Cardiac muscle cell (in vitro differentiated cells and primary cell): ENCODE data around the gene DTWD2. TPM values are rescaled to one million over a fixed set of nuclear protein-coding genes. Genes with fewer than 3 reads are reported as not detected.
"Not testable (repeated sequence)": the region's sequence is repeated elsewhere in the genome, so short reads cannot be mapped to it uniquely, and the experiment has no call there.

Experiments used
- DNase-seq, 2 donors: peaks; one replicate each; pipeline versions ENCODE4 v3.0.0 to v3.0.0-alpha.2; 2010 to 2017; ENCODE audit warnings: low read depth in 1 of 2, low spot score in 1 of 2
- H3K27ac ChIP-seq: fragments of 200-600 bp; sonication (generic); 2 replicates; pipeline ENCODE4 v1.5.1; 2016
- H3K27me3 ChIP-seq: fragments of 200-600 bp; sonication (generic); 2 replicates; pipeline ENCODE4 v1.6.0; 2016; ENCODE audit warnings: control low read depth
- H3K36me3 ChIP-seq: fragments of 200-600 bp; sonication (generic); 2 replicates; pipeline ENCODE4 v1.5.1; 2016; ENCODE audit warnings: control low read depth
- H3K4me1 ChIP-seq: fragments of 200-600 bp; sonication (generic); 2 replicates; pipeline ENCODE4 v1.8.1; 2017; ENCODE audit warnings: low read depth, mild to moderate bottlenecking, mixed run types
- H3K4me3 ChIP-seq: fragments of 200-600 bp; sonication (generic); 2 replicates; pipeline ENCODE4 v1.5.1; 2016; ENCODE audit warnings: mild to moderate bottlenecking
- H3K9me3 ChIP-seq: fragments of 200-600 bp; sonication (generic); 2 replicates; pipeline ENCODE4 v1.5.1; 2017; ENCODE audit warnings: low read depth, mild to moderate bottlenecking, control low read depth
- CTCF ChIP-seq: IDR thresholded peaks from 2 replicates; pipeline ENCODE4 v1.5.1; 2012; ENCODE audit warnings: low read depth, mild to moderate bottlenecking, low read length
- polyA plus RNA-seq: library from polyadenylated mRNA; unstranded; fragments of >200 nt; fragmentation: Nextera tagmentation; extraction: Ambion mirVana; gene quantifications from 2 replicates; pipeline ENCODE4 v1.2.1, GENCODE V29; 2016
- total RNA-seq: library from RNA; depleted of rRNA; stranded (reverse); fragments of >200 nt; gene quantifications from 2 replicates; pipeline ENCODE4 v1.2.3, GENCODE V29; 2016

The DTWD2 gene
- total and polyA plus RNA-seq, 2 experiments from 2014 or later, result 6.5 to 30.7 TPM

GRCh38 chr5:118968406-118968911, 19.9 kb downstream of the DTWD2 start:
- H3K4me3 ChIP-seq, result no peak overlapping the region
- no peaks in the 10 kb centered on the region for H3K9me3 ChIP-seq
- DNase-seq, result no peak
- H3K4me1 ChIP-seq, result no peaks in the 10 kb centered on the region
- no peaks in the 10 kb centered on the region for H3K27me3 ChIP-seq
- H3K27ac ChIP-seq, result no peak overlapping the region
- no peak for TF ChIP-seq CTCF
- no peaks in the 10 kb centered on the region for H3K36me3 ChIP-seq

GRCh38 chr5:118967059-118967508, 21.3 kb downstream of the DTWD2 start:
- no peak overlapping the region for H3K27ac ChIP-seq
- no peaks in the 10 kb centered on the region for H3K36me3 ChIP-seq
- DNase-seq, result no peak
- no peak for TF ChIP-seq CTCF
- no peaks in the 10 kb centered on the region for H3K4me1 ChIP-seq
- H3K27me3 ChIP-seq, result no peaks in the 10 kb centered on the region
- H3K9me3 ChIP-seq, result no peaks in the 10 kb centered on the region
- no peak overlapping the region for H3K4me3 ChIP-seq

- H3K27me3 ChIP-seq, result no peaks in the 10 kb centered on the region
- H3K4me3 ChIP-seq, result no peak overlapping the region
- no peak for DNase-seq
- H3K27ac ChIP-seq, result no peak overlapping the region
- no peak for TF ChIP-seq CTCF
- no peaks in the 10 kb centered on the region for H3K36me3 ChIP-seq
- no peaks in the 10 kb centered on the region for H3K9me3 ChIP-seq
- no peaks in the 10 kb centered on the region for H3K4me1 ChIP-seq
These were observed 22.5 kb downstream of the DTWD2 start for GRCh38 chr5:118965890-118966289.

GRCh38 chr5:118964970-118965369, 23.4 kb downstream of the DTWD2 start:
- not testable (repeated sequence) for H3K4me1 ChIP-seq, H3K36me3 ChIP-seq, DNase-seq, H3K27ac ChIP-seq, H3K27me3 ChIP-seq, H3K4me3 ChIP-seq, H3K9me3 ChIP-seq

- DNase-seq, H3K27me3 ChIP-seq, H3K4me3 ChIP-seq: not testable (repeated sequence)
These were observed 24.0 kb downstream of the DTWD2 start for GRCh38 chr5:118964388-118964787.

GRCh38 chr5:118963169-118963568, 25.2 kb downstream of the DTWD2 start:
- no peak for DNase-seq
- no peak for TF ChIP-seq CTCF
- no peaks in the 10 kb centered on the region for H3K9me3 ChIP-seq

More at GRCh38 chr5:118964388-118964787, 24.0 kb downstream of the DTWD2 start:
- not testable (repeated sequence) for H3K27ac ChIP-seq, H3K36me3 ChIP-seq, H3K4me1 ChIP-seq, H3K9me3 ChIP-seq

GRCh38 chr5:118960557-118960956, 27.8 kb downstream of the DTWD2 start:
- no peak overlapping the region for H3K27ac ChIP-seq
- no peak for TF ChIP-seq CTCF
- H3K4me3 ChIP-seq, result no peak overlapping the region
- no peaks in the 10 kb centered on the region for H3K4me1 ChIP-seq
- H3K36me3 ChIP-seq, result no peaks in the 10 kb centered on the region
- no peaks in the 10 kb centered on the region for H3K9me3 ChIP-seq
- H3K27me3 ChIP-seq, result no peaks in the 10 kb centered on the region
- no peak for DNase-seq

More at GRCh38 chr5:118963169-118963568, 25.2 kb downstream of the DTWD2 start:
- Histone ChIP-seq H3K27ac (no peak overlapping the region), H3K36me3 (no peaks in the 10 kb centered on the region), H3K4me3 (no peak overlapping the region), H3K4me1 (no peaks in the 10 kb centered on the region), H3K27me3 (no peaks in the 10 kb centered on the region)
